DMS153 treated with DMSO at 0.1 percent for 48 hours (cell line): ENCODE data around the gene KDF1.

Experiments
- DNase-seq: peaks from one replicate; lab custom pipeline; 2025; ENCODE audit not compliant: unreplicated experiment; lab: John Stamatoyannopoulos, UW

KDF1 gene

GRCh38 chr1:26921540-26922430 is 38.5 kb downstream of the KDF1 start, which contains the start of gene NUDC:
Gene NUDC, plus strand, starts transcription at chr1:26921743. Its CDS starts 106 bp downstream, at chr1:26921849.
- DNase-seq: peak; percentile 98

DNA sequence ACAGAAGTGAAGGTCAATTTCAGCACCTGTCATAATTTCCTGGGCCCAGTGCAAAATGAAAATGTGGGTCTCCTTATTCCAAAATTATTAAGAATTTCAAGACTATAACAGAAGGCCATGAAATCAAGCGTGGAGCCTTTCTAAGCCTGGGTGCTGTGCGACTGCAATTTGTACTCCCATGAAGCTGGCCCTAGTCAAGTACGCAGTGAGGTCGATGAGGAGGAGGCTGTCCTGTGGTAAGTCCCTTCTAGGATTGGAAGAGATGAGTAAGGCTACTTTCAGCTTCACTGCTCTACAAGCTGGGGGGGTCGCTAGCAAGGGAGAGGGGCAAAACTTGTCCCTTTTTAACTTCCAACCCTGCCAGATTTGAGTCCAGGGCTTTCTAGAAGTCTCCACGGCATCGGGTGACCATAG is 39.1 kb downstream of the KDF1 start:
- DNase-seq: no peak

GRCh38 chr1:26915204-26915842 is 44.9 kb downstream of the KDF1 start:
- DNase-seq: no peak

DNA sequence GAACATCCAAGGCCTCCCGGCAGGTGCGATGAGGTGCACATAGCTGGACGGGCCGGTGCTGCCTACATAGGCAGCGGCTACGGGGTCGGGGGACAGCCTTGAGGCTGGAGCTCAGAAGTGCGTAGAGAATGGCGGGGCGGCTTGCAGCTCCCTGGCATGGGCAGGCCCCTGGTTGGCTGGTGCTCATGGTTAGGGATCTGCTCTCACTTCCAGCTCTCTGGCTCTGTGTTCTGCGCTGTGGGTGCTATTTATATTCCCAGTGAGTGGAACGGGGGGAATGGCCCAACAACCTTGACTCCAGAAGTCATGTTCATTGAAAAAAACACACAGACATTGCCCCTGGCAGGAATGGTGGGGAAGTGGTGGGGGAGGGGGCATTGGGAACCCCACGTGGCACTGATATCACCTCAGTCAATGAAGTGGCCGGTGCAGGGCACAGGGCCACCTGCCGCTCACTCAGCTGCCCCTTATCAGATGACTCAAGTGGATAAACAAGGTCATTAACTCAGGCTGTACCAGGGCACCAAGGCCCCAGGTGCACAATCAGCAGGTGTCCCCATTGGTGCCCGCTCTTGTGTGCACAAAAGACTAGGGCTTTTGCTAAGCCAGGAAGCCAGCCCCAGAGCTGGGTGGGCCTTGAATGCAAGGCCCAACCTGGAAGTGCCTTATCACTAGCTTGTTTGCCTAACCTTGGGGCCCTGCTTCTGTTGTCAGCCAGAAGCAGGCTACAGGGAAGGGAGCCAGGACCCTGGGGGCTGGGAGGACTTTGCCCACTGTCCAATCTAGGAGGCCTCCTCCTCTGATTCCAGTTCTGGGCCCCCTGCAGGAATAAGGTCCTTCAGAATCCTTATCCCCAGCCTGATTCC is 46.3 kb downstream of the KDF1 start, which contains the start of gene NR0B2:
TSS of gene NR0B2 (minus strand) at position 222 of the 866 bp plus-strand sequence. CDS start at position 187, 35 bp downstream.
- peak; percentile 100 for DNase-seq

DNA sequence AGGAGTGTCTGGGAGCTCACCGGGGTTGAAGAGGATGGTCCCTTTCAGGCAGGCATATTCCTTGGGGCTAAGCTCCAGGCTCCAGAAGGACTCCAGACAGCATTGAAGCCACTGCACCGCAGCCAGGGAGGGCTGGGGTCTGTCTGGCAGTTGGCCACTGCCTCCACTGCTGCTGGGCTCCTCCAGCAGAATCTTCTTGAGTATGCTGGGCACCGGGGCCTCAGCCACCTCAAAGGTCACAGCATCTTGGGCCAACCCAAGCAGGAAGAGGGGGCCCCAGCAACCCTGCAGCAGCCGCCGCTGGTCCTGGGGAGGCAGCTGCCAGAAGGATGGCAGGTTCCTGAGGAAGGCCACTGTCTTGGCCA is 46.9 kb downstream of the KDF1 start:
- DNase-seq: no peak

GRCh38 chr1:26912147-26912490 is 48.1 kb downstream of the KDF1 start:
- no peak for DNase-seq

- no peak for DNase-seq
Measured at GRCh38 chr1:26911399-26912146, 48.7 kb downstream of the KDF1 start.

DNA sequence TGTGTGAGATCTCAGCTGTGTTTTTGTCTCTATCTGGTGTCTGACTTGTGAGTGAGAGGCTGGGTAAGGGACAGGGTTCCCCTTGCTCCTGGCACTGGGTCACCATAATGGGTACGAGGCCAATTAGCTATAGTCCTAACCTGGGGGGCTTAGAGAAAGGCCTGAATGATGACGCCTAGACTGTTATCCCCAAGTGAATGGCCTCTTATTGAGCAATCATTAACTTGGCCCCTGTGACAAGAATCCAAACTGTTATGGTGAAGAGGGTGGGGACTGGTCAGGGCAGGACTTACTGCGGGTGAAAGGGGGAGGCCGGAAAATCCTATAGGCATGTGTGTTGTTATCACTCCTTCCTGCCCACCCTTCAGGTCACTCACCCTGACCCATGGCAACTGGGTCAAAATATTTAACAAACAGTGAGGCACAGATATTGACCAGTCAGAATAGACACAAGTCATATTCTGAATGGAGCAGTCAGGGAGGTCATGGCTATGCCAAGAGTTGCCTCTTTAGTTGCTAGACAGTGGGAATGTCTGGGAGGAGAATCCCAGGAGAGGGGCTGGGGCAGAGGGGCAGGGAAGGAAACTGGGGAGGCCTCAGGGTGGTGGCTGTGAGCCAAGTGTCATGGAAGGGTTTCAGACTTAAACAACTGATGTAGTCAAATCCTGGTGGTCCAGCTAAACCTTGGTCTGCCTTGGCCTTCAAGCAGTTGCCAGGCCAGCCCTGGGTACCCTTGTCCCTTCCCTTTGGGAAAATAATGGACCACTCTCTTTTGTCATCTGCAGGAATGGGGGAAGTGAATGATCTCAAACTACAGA is 49.7 kb downstream of the KDF1 start:
- DNase-seq: no peak

GRCh38 chr1:26909951-26910342 is 50.3 kb downstream of the KDF1 start:
- no peak for DNase-seq

DNA sequence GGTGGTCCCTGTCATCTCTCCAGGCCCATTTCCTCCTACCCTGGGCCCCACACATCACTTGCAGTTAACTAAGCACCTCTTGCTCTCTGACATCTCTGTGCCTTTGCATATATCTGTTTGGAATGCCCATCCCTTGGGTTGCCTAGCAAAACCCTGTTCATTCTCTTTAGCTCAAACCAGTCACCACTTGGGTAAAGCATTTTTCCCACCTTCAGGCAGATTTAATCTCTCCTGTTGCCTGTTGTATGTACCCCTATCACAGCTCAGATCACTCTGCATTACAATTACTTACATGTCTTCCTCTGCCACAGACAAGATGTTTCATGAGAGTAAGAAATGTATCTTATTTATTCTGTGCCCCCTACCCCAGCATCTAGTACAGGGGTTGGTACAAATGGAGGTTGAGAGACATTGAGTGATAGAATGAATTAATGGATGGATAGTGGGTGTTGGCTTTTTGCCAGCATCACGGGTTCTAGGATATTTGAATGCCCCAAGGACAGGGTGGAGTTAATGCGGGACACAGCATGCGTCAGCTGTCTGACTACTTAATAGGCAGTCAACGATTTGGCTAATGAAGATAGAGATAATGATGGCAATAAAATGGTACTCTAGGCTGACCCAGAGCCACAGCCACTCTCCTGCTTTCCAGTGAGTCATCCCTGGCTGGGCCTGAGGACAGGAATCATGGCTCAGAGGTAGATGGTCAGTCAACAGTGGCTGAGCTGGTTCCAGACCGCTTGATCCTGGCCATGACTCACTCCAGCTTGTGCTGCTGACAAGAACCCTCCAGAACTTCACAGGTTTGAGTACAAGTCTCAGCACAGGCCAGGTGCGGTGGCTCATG is 53.0 kb downstream of the KDF1 start:
- no peak for DNase-seq

DNA sequence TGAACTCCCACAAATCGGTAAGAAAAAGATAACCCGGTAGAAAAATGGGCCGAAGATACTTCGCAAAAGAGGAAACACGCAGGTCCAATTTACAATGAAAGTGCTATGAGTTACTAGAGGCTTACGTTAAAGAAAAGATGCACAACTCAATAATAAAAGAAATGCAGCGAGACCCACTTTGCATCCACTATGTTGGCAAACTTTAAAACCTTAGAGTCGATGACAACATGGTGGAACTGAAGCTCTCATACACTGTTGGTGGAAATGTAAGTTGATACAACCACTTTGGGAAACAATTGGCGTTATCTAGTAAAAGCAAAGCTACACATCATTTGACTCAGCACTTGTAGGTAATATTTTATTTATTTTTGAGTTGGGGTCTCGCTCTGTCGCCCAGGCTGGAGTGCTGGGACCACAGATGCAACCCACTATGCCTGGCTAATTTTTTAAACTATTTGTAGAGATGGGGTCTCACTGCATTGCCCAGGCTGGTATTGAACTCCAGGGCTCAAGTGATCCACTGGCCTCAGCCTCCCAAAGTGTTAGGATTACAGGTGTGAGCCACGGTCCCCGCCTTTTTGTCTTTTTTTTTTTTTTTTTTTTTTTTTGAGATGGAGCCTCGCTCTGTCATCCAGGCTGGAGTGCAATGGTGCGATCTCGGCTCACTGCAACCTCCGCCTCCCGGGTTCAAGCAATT is 59.3 kb downstream of the KDF1 start:
- no peak for DNase-seq

DNA sequence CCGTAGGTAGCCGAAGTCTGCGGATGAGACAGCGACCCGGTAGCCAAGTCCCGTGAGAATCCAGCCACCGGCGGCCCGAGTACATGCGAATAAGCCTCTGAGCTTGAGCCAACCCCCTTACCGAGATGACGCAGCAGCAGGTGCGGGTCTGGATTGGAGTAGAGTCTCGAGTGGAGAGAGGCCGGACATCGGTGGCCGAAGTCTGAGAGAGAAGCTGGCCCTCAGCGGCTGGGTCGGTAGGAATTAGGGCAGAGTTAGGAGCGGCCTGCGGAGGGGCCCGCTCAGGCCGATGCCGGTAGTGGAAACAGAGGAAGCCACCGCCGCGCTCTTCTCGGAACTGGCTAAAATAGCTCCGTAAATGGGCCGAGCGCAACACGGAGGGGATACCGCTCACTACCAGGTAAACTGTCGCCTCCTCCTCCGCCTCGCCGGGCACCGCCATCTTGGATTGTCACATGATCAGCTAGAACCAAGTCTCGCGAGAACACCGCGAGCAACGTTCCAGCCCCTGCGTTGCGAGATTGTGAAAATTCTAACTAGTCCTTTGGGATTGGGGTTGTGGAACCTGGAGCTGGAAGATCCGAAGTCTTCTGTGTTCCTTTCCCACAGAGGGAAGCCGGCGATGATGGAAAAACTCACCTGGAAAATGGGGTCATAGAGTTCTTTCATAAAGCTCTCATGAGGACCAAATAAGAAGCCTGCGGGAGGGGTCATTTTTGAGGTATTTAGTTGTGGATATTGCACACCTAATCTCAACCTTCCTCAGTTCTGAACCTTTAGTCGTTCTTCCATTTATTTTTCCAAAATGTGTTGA is 60.1 kb downstream of the KDF1 start, which contains the start of gene GPATCH3:
TSS of gene GPATCH3 (minus strand) at position 467 of the 814 bp plus-strand sequence. CDS start at position 442, 25 bp downstream.
- DNase-seq: peak; percentile 96
